IMR-90 (cell line): ENCODE measurements around the gene CMPK2. TPM values are rescaled to one million over a fixed set of nuclear protein-coding genes. Genes with fewer than 3 reads are reported as not detected.

Source experiments
- ATAC-seq: fragments of 200-7000 bp; cut with Tn5 transposase; 2 replicates; pipeline ENCODE4 v1.9.1; 2020; ENCODE audit warnings: low read depth, mild to moderate bottlenecking, moderate library complexity
- BruUV-seq: library from RNA; stranded (reverse); fragments of 400-500 nt; replicated peaks from 2 replicates; lab custom pipeline; 2021; lab: Mats Ljungman, UMichigan
- CTCF ChIA-PET: fragments of 300-600 bp; formaldehyde crosslinking; extraction: SDS; loops from one replicate; lab custom pipeline; 2021; ENCODE audit warnings: antibody characterized with exemption; lab: Yijun Ruan, JAX
- POLR2A ChIA-PET: fragments of 300-600 bp; sonication (Branson Sonifier 250); formaldehyde crosslinking; loops from one replicate; lab custom pipeline; 2022; ENCODE audit warnings: antibody characterized with exemption; ENCODE audit not compliant: unreplicated experiment; lab: Charles Lee
- DNase-seq: peaks from one replicate; pipeline ENCODE4 v3.0.0; 2013
- H2AFZ ChIP-seq: replicated peaks from 2 replicates; pipeline ENCODE3; 2013; ENCODE audit warnings: low read length, mild to moderate bottlenecking; ENCODE audit not compliant: poor library complexity
- H2AK5ac ChIP-seq: 2 replicates; pipeline ENCODE4 v1.6.1; 2013; ENCODE audit warnings: low read depth, low read length, inconsistent platforms
- H2AK9ac ChIP-seq: replicated peaks from 2 replicates; pipeline ENCODE3; 2013; ENCODE audit warnings: mild to moderate bottlenecking, low read depth, low read length, moderate library complexity; ENCODE audit not compliant: poor library complexity
- H2BK120ac ChIP-seq: 2 replicates; pipeline ENCODE4 v1.6.1; 2013; ENCODE audit warnings: low read depth, low read length, inconsistent platforms
- H2BK15ac ChIP-seq: 3 replicates; pipeline ENCODE4 v1.6.1; 2013; ENCODE audit warnings: low read depth, low read length, inconsistent platforms
- H2BK20ac ChIP-seq: 2 replicates; pipeline ENCODE4 v1.6.1; 2013; ENCODE audit warnings: low read depth, mild to moderate bottlenecking, inconsistent platforms, low read length, moderate library complexity
- H2BK5ac ChIP-seq: 2 replicates; pipeline ENCODE4 v1.6.1; 2013; ENCODE audit warnings: mild to moderate bottlenecking, low read depth, low read length, inconsistent platforms; ENCODE audit not compliant: poor library complexity, severe bottlenecking
- H3K14ac ChIP-seq: replicated peaks from 2 replicates; pipeline ENCODE4 v1.6.1; 2013; ENCODE audit warnings: low read depth, low read length, inconsistent platforms
- H3K18ac ChIP-seq: 2 replicates; pipeline ENCODE4 v1.6.1; 2013; ENCODE audit warnings: low read depth, low read length, control low read depth
- H3K23ac ChIP-seq: 2 replicates; pipeline ENCODE4 v1.6.1; 2013; ENCODE audit warnings: low read depth, low read length, inconsistent platforms
- H3K27ac ChIP-seq: 2 replicates; pipeline ENCODE4 v1.5.1; 2013; ENCODE audit warnings: mild to moderate bottlenecking, control low read depth, low read length; ENCODE audit not compliant: insufficient read depth
- H3K27me3 ChIP-seq: 2 replicates; pipeline ENCODE4 v1.6.1; 2013; ENCODE audit warnings: low read length; ENCODE audit not compliant: control insufficient read depth, insufficient read depth
- H3K36me3 ChIP-seq: 2 replicates; pipeline ENCODE4 v1.6.1; 2013; ENCODE audit warnings: low read length, mixed read lengths; ENCODE audit not compliant: control insufficient read depth, insufficient read depth
- H3K4ac ChIP-seq: 2 replicates; pipeline ENCODE4 v1.6.1; 2013; ENCODE audit warnings: low read depth, low read length, inconsistent platforms
- H3K4me1 ChIP-seq: 2 replicates; pipeline ENCODE4 v1.6.1; 2013; ENCODE audit warnings: low read length, mixed read lengths; ENCODE audit not compliant: control insufficient read depth, insufficient read depth
- H3K4me2 ChIP-seq: 2 replicates; pipeline ENCODE4 v1.6.1; 2013; ENCODE audit warnings: low read depth, mild to moderate bottlenecking, control low read depth, low read length, moderate library complexity
- H3K4me3 ChIP-seq: 2 replicates; pipeline ENCODE4 v1.5.1; 2013; ENCODE audit warnings: low read depth, mild to moderate bottlenecking, control low read depth, low read length, moderate library complexity; ENCODE audit not compliant: insufficient read depth
- H3K56ac ChIP-seq: 2 replicates; pipeline ENCODE4 v1.6.1; 2013; ENCODE audit warnings: low read length, inconsistent platforms; ENCODE audit not compliant: insufficient read depth; ENCODE audit errors: extremely low read depth
- H3K79me1 ChIP-seq, 2 experiments: 2 replicates each; pipeline ENCODE4 v1.6.1; 2013; ENCODE audit warnings: low read length in 2 of 2, inconsistent platforms in 1 of 2, low read depth in 1 of 2
- H3K9ac ChIP-seq: 2 replicates; pipeline ENCODE4 v1.6.1; 2013; ENCODE audit warnings: low read depth, low read length, control low read depth
- H3K9me1 ChIP-seq: 2 replicates; pipeline ENCODE4 v1.6.1; 2013; ENCODE audit warnings: low read length, inconsistent platforms; ENCODE audit not compliant: insufficient read depth
- H3K9me3 ChIP-seq: 2 replicates; pipeline ENCODE4 v1.6.1; 2013; ENCODE audit warnings: low read length; ENCODE audit not compliant: control insufficient read depth, insufficient read depth
- H4K20me1 ChIP-seq: 2 replicates; pipeline ENCODE4 v1.6.1; 2013; ENCODE audit warnings: low read length, inconsistent platforms; ENCODE audit not compliant: insufficient read depth
- H4K5ac ChIP-seq: 2 replicates; pipeline ENCODE4 v1.6.1; 2013; ENCODE audit warnings: mild to moderate bottlenecking, low read depth, low read length, control low read depth
- H4K8ac ChIP-seq, 2 experiments: 2 replicates each; pipeline ENCODE4 v1.6.1; 2013; ENCODE audit warnings: low read depth in 2 of 2, low read length in 2 of 2, control low read depth in 1 of 2, inconsistent platforms in 1 of 2
- H4K91ac ChIP-seq: 2 replicates; pipeline ENCODE4 v1.6.1; 2013; ENCODE audit warnings: low read depth, low read length, inconsistent platforms; ENCODE audit not compliant: insufficient read depth
- BHLHE40 ChIP-seq: fragments of 150-350 bp; IDR thresholded peaks from 2 replicates; pipeline ENCODE4 v1.6.1; 2016; ENCODE audit warnings: mild to moderate bottlenecking, low read depth, low read length
- CEBPB ChIP-seq: IDR thresholded peaks from 2 replicates; pipeline ENCODE4 v1.6.1; 2012; ENCODE audit warnings: low read depth, low read length, improper control_type of control experiment
- CHD1 ChIP-seq: IDR thresholded peaks from 2 replicates; pipeline ENCODE4 v1.6.1; 2012; ENCODE audit warnings: low read depth, low read length, improper control_type of control experiment
- CTCF ChIP-seq: conservative IDR thresholded peaks from 2 replicates; pipeline ENCODE4 v1.5.1; 2012; ENCODE audit warnings: mild to moderate bottlenecking, low read depth, low read length, improper control_type of control experiment
- ELK1 ChIP-seq: fragments of 150-350 bp; IDR thresholded peaks from 2 replicates; pipeline ENCODE4 v1.6.1; 2016; ENCODE audit warnings: low read depth, mild to moderate bottlenecking, low read length, moderate library complexity, borderline replicate concordance
- FOS ChIP-seq: fragments of 150-350 bp; IDR thresholded peaks from 2 replicates; pipeline ENCODE4 v1.6.1; 2016; ENCODE audit warnings: low read depth, low read length
- MAFK ChIP-seq: IDR thresholded peaks from 2 replicates; pipeline ENCODE4 v1.6.1; 2012; ENCODE audit warnings: low read depth, low read length, improper control_type of control experiment
- MXI1 ChIP-seq: IDR thresholded peaks from 2 replicates; pipeline ENCODE4 v1.6.1; 2012; ENCODE audit warnings: low read depth, mild to moderate bottlenecking, low read length, moderate library complexity, borderline replicate concordance
- POLR2A ChIP-seq: IDR thresholded peaks from 2 replicates; pipeline ENCODE4 v1.6.1; 2012; ENCODE audit warnings: mild to moderate bottlenecking, low read depth, low read length
- RAD21 ChIP-seq: IDR thresholded peaks from 2 replicates; pipeline ENCODE4 v1.6.1; 2012; ENCODE audit warnings: low read length, improper control_type of control experiment
- RFX5 ChIP-seq: IDR thresholded peaks from 2 replicates; pipeline ENCODE4 v1.8.0; 2012; ENCODE audit warnings: low read depth, mild to moderate bottlenecking, low read length, moderate library complexity
- SMC3 ChIP-seq: fragments of 150-350 bp; IDR thresholded peaks from 2 replicates; pipeline ENCODE4 v1.6.1; 2016; ENCODE audit warnings: low read depth, mild to moderate bottlenecking, antibody characterized with exemption, low read length, moderate library complexity
- USF2 ChIP-seq: fragments of 150-350 bp; IDR thresholded peaks from 2 replicates; pipeline ENCODE4 v1.6.1; 2017; ENCODE audit warnings: mild to moderate bottlenecking, antibody characterized with exemption, low read length, low read depth
- WGBS, 2 experiments: methylation state at CpG; one replicate each; pipeline versions ENCODE4 v1.1.5 to v1.1.7; 2013; ENCODE audit warnings: missing lambda C conversion rate in 2 of 2; ENCODE audit not compliant: insufficient read length in 1 of 2; ENCODE audit errors: extremely low coverage in 2 of 2; 5-methylcytosine and 5-hydroxymethylcytosine counted together
- dilution Hi-C: fragments of 300-500 bp; cut with HindIII; formaldehyde crosslinking; loops from one replicate; pipeline ENCODE4 v1.14.3; 2018; ENCODE audit warnings: low sequenced_read_pairs; ENCODE audit not compliant: unreplicated experiment
- in situ Hi-C: fragments of 300-500 bp; cut with MboI; formaldehyde crosslinking; loops from 3 replicates; pipeline ENCODE4 v1.14.3; 2019; ENCODE audit warnings: low sequenced_read_pairs, inconsistent platforms, mixed read lengths
- intact Hi-C: fragments of 100-400 bp; cut with micrococcal nuclease; formaldehyde crosslinking; loops from 2 replicates; pipeline ENCODE4 v1.10.0; 2022
- polyA plus RNA-seq, 3 experiments: library from polyadenylated mRNA; depleted of rRNA; stranded (reverse); fragments of >200 nt; gene quantifications; 2 replicates each; pipeline ENCODE4 v1.2.3, GENCODE V29; 2012; ENCODE audit warnings: low replicate concordance in 1 of 3
- total RNA-seq: library from RNA; depleted of rRNA; stranded (reverse); fragments of >200 nt; gene quantifications from 2 replicates; pipeline ENCODE4 v1.2.3, GENCODE V29; 2012

CMPK2 gene
- total and polyA plus RNA-seq, 2 of the 4 experiments (the other 2 are of a cell fraction) = 0.03 to 0.18 TPM

- DNase-seq = no peak
- Histone ChIP-seq H2BK5ac (no peak overlapping the region), H3K9me1 (no peaks in the 10 kb centered on the region), H4K20me1 (no peaks in the 10 kb centered on the region), H3K9ac (no peak overlapping the region), H3K79me1 (no peaks in the 10 kb centered on the region), H2BK120ac (no peak overlapping the region), H2BK15ac (no peak overlapping the region), H2AFZ (no peak overlapping the region), H4K5ac (no peak overlapping the region), H2AK9ac (no peak overlapping the region), H3K23ac (no peak overlapping the region), H3K14ac (no peak overlapping the region), H3K27me3 (no peaks in the 10 kb centered on the region), H3K27ac (no peak overlapping the region), H4K91ac (no peak overlapping the region), H3K4ac (no peak overlapping the region), H3K36me3 (no peaks in the 10 kb centered on the region), H3K56ac (no peak overlapping the region), H3K4me3 (no peak overlapping the region), H3K9me3 (no peaks in the 10 kb centered on the region), H2BK20ac (no peak overlapping the region), H3K4me1 (no peaks in the 10 kb centered on the region), H2AK5ac (no peak overlapping the region), H4K8ac (no peak overlapping the region), H3K4me2 (no peak overlapping the region), H3K18ac (no peak overlapping the region)
- no peak for ATAC-seq
- POLR2A ChIA-PET = no interaction called here
- CTCF ChIA-PET = no interaction called here
- intact Hi-C loops = no loop called here
- dilution Hi-C loops = no loop called here
- BruUV-seq = no TSS peak
- TF ChIP-seq SMC3 (no peak), MXI1 (no peak), RFX5 (no peak), CEBPB (no peak), MAFK (no peak), POLR2A (no peak), USF2 (no peak), CHD1 (no peak), FOS (no peak), CTCF (no peak), RAD21 (no peak), ELK1 (no peak), BHLHE40 (no peak)
- WGBS, 2 experiments = no CpG with 5 or more reads among the region's 1 CpG
- in situ Hi-C loops = no loop called here
Observed at GRCh38 chr2:6876309-6876708, 10.6 kb upstream of the CMPK2 start.
